H9 (cell line): ENCODE results near the gene SLC22A5. TPM values are rescaled to one million over a fixed set of nuclear protein-coding genes. Genes with fewer than 3 reads are reported as not detected.

Experiments
- DNase-seq: peaks from one replicate; pipeline ENCODE4 v3.0.0-alpha.2; 2017
- H2AFZ ChIP-seq: one replicate; pipeline ENCODE4 v1.6.1; 2013; ENCODE audit warnings: mild to moderate bottlenecking, low read length, control low read depth, moderate library complexity
- H2AK5ac ChIP-seq: 2 replicates; pipeline ENCODE4 v1.6.1; 2013; ENCODE audit warnings: low read length, control low read depth, mixed read lengths; ENCODE audit not compliant: insufficient read length
- H2BK120ac ChIP-seq: one replicate; pipeline ENCODE4 v1.6.1; 2013; ENCODE audit warnings: low read depth, mild to moderate bottlenecking, low read length, control low read depth, inconsistent platforms; ENCODE audit not compliant: poor library complexity, severe bottlenecking
- H2BK12ac ChIP-seq: 2 replicates; pipeline ENCODE4 v1.6.1; 2013; ENCODE audit warnings: low read length, control low read depth, mixed read lengths, low read depth; ENCODE audit not compliant: insufficient read length
- H2BK15ac ChIP-seq: 2 replicates; pipeline ENCODE4 v1.6.1; 2013; ENCODE audit warnings: low read depth, low read length, control low read depth
- H2BK20ac ChIP-seq: one replicate; pipeline ENCODE4 v1.6.1; 2013; ENCODE audit warnings: low read depth, mild to moderate bottlenecking, low read length, control low read depth, inconsistent platforms; ENCODE audit not compliant: poor library complexity, severe bottlenecking
- H2BK5ac ChIP-seq: 2 replicates; pipeline ENCODE4 v1.6.1; 2013; ENCODE audit warnings: low read length, control low read depth, mixed read lengths; ENCODE audit not compliant: insufficient read length
- H3K14ac ChIP-seq: 2 replicates; pipeline ENCODE4 v1.6.1; 2013; ENCODE audit warnings: low read length, control low read depth; ENCODE audit not compliant: insufficient read depth
- H3K18ac ChIP-seq: 2 replicates; pipeline ENCODE4 v1.6.1; 2013; ENCODE audit warnings: low read depth, mild to moderate bottlenecking, mixed read lengths, low read length, control low read depth; ENCODE audit not compliant: insufficient read length
- H3K23ac ChIP-seq: 2 replicates; pipeline ENCODE4 v1.6.1; 2013; ENCODE audit warnings: low read length, control low read depth, mixed read lengths, low read depth; ENCODE audit not compliant: insufficient read length
- H3K23me2 ChIP-seq: 2 replicates; pipeline ENCODE4 v1.6.1; 2013; ENCODE audit warnings: low read depth, mild to moderate bottlenecking, mixed read lengths, low read length, control low read depth; ENCODE audit not compliant: insufficient read length, poor library complexity, severe bottlenecking
- H3K27ac ChIP-seq: 2 replicates; pipeline ENCODE4 v1.5.1; 2013; ENCODE audit warnings: low read length, control low read depth, mixed read lengths, low read depth; ENCODE audit not compliant: insufficient read length
- H3K27me3 ChIP-seq: 2 replicates; pipeline ENCODE4 v1.6.1; 2013; ENCODE audit warnings: low read length, control low read depth, inconsistent platforms; ENCODE audit not compliant: insufficient read depth
- H3K4ac ChIP-seq: 2 replicates; pipeline ENCODE4 v1.6.1; 2013; ENCODE audit warnings: low read depth, mild to moderate bottlenecking, control low read depth, inconsistent platforms, low read length, moderate library complexity
- H3K4me1 ChIP-seq: 2 replicates; pipeline ENCODE4 v1.6.1; 2013; ENCODE audit warnings: low read length, control low read depth, inconsistent platforms; ENCODE audit not compliant: insufficient read depth
- H3K4me2 ChIP-seq: 2 replicates; pipeline ENCODE4 v1.6.1; 2013; ENCODE audit warnings: low read length, control low read depth, mixed read lengths; ENCODE audit not compliant: insufficient read length, insufficient read depth
- H3K56ac ChIP-seq: 2 replicates; pipeline ENCODE4 v1.6.1; 2013; ENCODE audit warnings: low read depth, mild to moderate bottlenecking, mixed read lengths, low read length, control low read depth; ENCODE audit not compliant: insufficient read length
- H3K79me1 ChIP-seq: 2 replicates; pipeline ENCODE4 v1.6.1; 2013; ENCODE audit warnings: low read depth, mild to moderate bottlenecking, moderate library complexity, low read length, control low read depth, inconsistent platforms; ENCODE audit not compliant: insufficient read depth, poor library complexity, severe bottlenecking
- H3K79me2 ChIP-seq: 2 replicates; pipeline ENCODE4 v1.6.1; 2013; ENCODE audit warnings: low read length, control low read depth, inconsistent platforms; ENCODE audit not compliant: insufficient read depth
- H3K9ac ChIP-seq: 2 replicates; pipeline ENCODE4 v1.6.1; 2013; ENCODE audit warnings: low read length, control low read depth, mixed read lengths; ENCODE audit not compliant: insufficient read length; ENCODE audit errors: extremely low read depth
- H3K9me3 ChIP-seq: one replicate; pipeline ENCODE4 v1.6.1; 2013; ENCODE audit warnings: low read depth, low read length, inconsistent platforms; ENCODE audit not compliant: control insufficient read depth
- H3T11ph ChIP-seq: one replicate; pipeline ENCODE4 v1.6.1; 2013; ENCODE audit warnings: mild to moderate bottlenecking, low read length, control low read depth, inconsistent platforms
- H4K20me1 ChIP-seq: one replicate; pipeline ENCODE4 v1.6.1; 2013; ENCODE audit not compliant: control insufficient read depth, insufficient read length, insufficient read depth
- H4K5ac ChIP-seq: 2 replicates; pipeline ENCODE4 v1.6.1; 2013; ENCODE audit warnings: low read depth, mild to moderate bottlenecking, mixed read lengths, low read length, control low read depth; ENCODE audit not compliant: insufficient read length
- H4K8ac ChIP-seq: replicated peaks from 2 replicates; pipeline ENCODE4 v1.6.1; 2013; ENCODE audit warnings: low read length, control low read depth, mixed read lengths, low read depth; ENCODE audit not compliant: insufficient read length
- H4K91ac ChIP-seq: 2 replicates; pipeline ENCODE4 v1.6.1; 2013; ENCODE audit warnings: low read depth, mild to moderate bottlenecking, moderate library complexity, mixed read lengths, low read length, control low read depth; ENCODE audit not compliant: insufficient read length
- H3K27ac Mint-ChIP-seq, 3 experiments: 2 replicates in 2 of 3; 3 replicates in 1 of 3; pipeline ENCODE4 v1.8.0; 2020 to 2021; ENCODE audit warnings: mixed read lengths in 3 of 3, mild to moderate bottlenecking in 1 of 3, moderate library complexity in 1 of 3
- H3K27me3 Mint-ChIP-seq: 2 replicates; pipeline ENCODE4 v1.8.0; 2021; ENCODE audit warnings: low read depth, mild to moderate bottlenecking, moderate library complexity, mixed read lengths
- H3K36me3 Mint-ChIP-seq, 3 experiments: 2 replicates in 2 of 3; 3 replicates in 1 of 3; pipeline ENCODE4 v1.8.0; 2020 to 2021; ENCODE audit warnings: low read depth in 3 of 3, mixed read lengths in 3 of 3; ENCODE audit not compliant: insufficient read depth in 1 of 3
- H3K4me1 Mint-ChIP-seq, 2 experiments: 2 replicates each; pipeline ENCODE4 v1.8.0; 2020; ENCODE audit warnings: mixed read lengths in 2 of 2
- H3K4me3 Mint-ChIP-seq, 2 experiments: 2 replicates in 1 of 2; 3 replicates in 1 of 2; pipeline ENCODE4 v1.8.0; 2020 to 2021; ENCODE audit warnings: mild to moderate bottlenecking in 2 of 2, mixed read lengths in 2 of 2, moderate library complexity in 1 of 2
- H3K9me3 Mint-ChIP-seq, 2 experiments: 2 replicates in 1 of 2; 3 replicates in 1 of 2; pipeline ENCODE4 v1.8.0; 2020; ENCODE audit warnings: mild to moderate bottlenecking in 2 of 2, mixed read lengths in 2 of 2, moderate library complexity in 1 of 2
- WGBS: extraction: QIAGEN DNeasy Blood & Tissue Kit; methylation state at CpG from one replicate; pipeline ENCODE4 v1.1.7; 2013; ENCODE audit warnings: missing lambda C conversion rate, low lambda C conversion rate, mixed read lengths; ENCODE audit not compliant: insufficient read length; ENCODE audit errors: extremely low coverage; 5-methylcytosine and 5-hydroxymethylcytosine counted together
- total RNA-seq: library from RNA; stranded (reverse); gene quantifications from 2 replicates; pipeline ENCODE4 v1.2.1, GENCODE V29; 2021
- TF ChIP-seq, protein P1 (sequence below): fragments of 200-600 bp; sonication (generic); conservative IDR thresholded peaks from 3 replicates; pipeline ENCODE4 v1.8.0; 2021; ENCODE audit warnings: antibody characterized with exemption, mild to moderate bottlenecking

Gene SLC22A5
- total RNA-seq, 1 experiment from 2014 or later = 3.4 TPM

DNA sequence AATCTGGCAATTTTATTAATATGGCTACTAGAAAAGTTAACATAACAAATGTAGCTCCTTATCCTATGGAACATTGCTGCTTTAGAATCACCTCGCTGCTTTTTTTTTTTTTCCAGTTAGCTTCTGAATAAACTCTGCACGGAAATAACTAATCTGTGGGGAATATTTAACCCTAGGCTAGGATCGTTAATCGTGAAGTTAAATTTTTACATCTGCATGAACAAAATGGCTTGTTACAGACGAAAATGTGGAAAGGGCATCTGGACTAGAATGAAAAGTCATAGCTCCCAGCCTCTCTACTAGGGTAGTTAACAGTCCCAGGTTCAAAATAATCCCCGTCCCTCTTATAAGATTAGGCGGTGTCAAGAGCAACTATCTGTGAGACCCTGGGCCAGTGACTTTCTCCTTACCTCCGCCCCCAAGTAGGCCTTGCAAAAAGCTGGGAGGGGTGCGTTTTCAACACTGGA lies 470 bp upstream of the SLC22A5 start:
- no peaks in the 10 kb centered on the region for H3K9me3 Mint-ChIP-seq
- H3K56ac ChIP-seq = no peak overlapping the region
- H2AK5ac ChIP-seq = no peak overlapping the region
- H2BK20ac ChIP-seq = no peak overlapping the region
- H2BK15ac ChIP-seq = no peak overlapping the region
- H2BK5ac ChIP-seq = no peak overlapping the region
- no peaks in the 10 kb centered on the region for H4K20me1 ChIP-seq
- H4K91ac ChIP-seq = no peak overlapping the region
- H3K4me1 ChIP-seq = no peaks in the 10 kb centered on the region
- no peaks in the 10 kb centered on the region for H3K79me1 ChIP-seq
- peaks cover 16 to 18% of the 10 kb centered on the region in 2 experiments for H3K4me1 Mint-ChIP-seq
- peak overlapping the region; percentile 20 for H3K9ac ChIP-seq
- H2AFZ ChIP-seq = peak overlapping the region; percentile 4
- no peak for DNase-seq
- no peak overlapping the region for H4K5ac ChIP-seq
- H3K27me3 ChIP-seq = no peaks in the 10 kb centered on the region; the same call in 1 of the 2 replicates
- no peak overlapping the region for H3K18ac ChIP-seq
- H3K27ac Mint-ChIP-seq = peak overlapping the region in 1 of 3 experiments; percentile 75; a peak in 1 of 7 replicates
- no peaks in the 10 kb centered on the region for H3K79me2 ChIP-seq
- H3K27ac ChIP-seq = no peak overlapping the region
- H3K4me2 ChIP-seq = peak overlapping the region; percentile 35
- no peak overlapping the region for H4K8ac ChIP-seq
- no peak overlapping the region for H3T11ph ChIP-seq
- no CpG with 5 or more reads among the region's 9 CpGs for WGBS
- peaks cover 0 to 3% (median 0%) of the 10 kb centered on the region in 3 experiments; a peak in 2 of 7 replicates for H3K36me3 Mint-ChIP-seq
- no peak overlapping the region for H3K4ac ChIP-seq
- TF ChIP-seq, protein P1, sequence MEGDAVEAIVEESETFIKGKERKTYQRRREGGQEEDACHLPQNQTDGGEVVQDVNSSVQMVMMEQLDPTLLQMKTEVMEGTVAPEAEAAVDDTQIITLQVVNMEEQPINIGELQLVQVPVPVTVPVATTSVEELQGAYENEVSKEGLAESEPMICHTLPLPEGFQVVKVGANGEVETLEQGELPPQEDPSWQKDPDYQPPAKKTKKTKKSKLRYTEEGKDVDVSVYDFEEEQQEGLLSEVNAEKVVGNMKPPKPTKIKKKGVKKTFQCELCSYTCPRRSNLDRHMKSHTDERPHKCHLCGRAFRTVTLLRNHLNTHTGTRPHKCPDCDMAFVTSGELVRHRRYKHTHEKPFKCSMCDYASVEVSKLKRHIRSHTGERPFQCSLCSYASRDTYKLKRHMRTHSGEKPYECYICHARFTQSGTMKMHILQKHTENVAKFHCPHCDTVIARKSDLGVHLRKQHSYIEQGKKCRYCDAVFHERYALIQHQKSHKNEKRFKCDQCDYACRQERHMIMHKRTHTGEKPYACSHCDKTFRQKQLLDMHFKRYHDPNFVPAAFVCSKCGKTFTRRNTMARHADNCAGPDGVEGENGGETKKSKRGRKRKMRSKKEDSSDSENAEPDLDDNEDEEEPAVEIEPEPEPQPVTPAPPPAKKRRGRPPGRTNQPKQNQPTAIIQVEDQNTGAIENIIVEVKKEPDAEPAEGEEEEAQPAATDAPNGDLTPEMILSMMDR = no peak
- H3K9me3 ChIP-seq = no peaks in the 10 kb centered on the region
- no peak overlapping the region for H3K23ac ChIP-seq
- H2BK120ac ChIP-seq = no peak overlapping the region
- H3K27me3 Mint-ChIP-seq = peaks cover 15% of the 10 kb centered on the region
- H3K14ac ChIP-seq = peak overlapping the region; percentile 62
- no peak overlapping the region for H2BK12ac ChIP-seq
- peaks cover 3% of the 10 kb centered on the region for H3K23me2 ChIP-seq
- H3K4me3 Mint-ChIP-seq = peak overlapping the region; percentile 73 to 81
